Right lobe of liver (tissue), 6 donors: Measurements from ENCODE around the gene BORCS6. TPM values are rescaled to one million over a fixed set of nuclear protein-coding genes. Genes with fewer than 3 reads are reported as not detected.

Experiments
- ATAC-seq, 4 donors: fragments of 200-7000 bp; cut with Tn5 transposase; one replicate each; pipeline ENCODE4 v1.9.1; 2020; ENCODE audit warnings: mild to moderate bottlenecking in 4 of 4, moderate library complexity in 4 of 4
- DNase-seq, 3 donors: peaks; one replicate each; pipeline ENCODE4 v3.0.0-alpha.2; 2020
- H3K27ac ChIP-seq, 3 donors: fragments of 200-600 bp; one replicate each; pipeline ENCODE4 v1.8.0; 2022
- H3K27me3 ChIP-seq, 2 donors: fragments of 200-600 bp; one replicate each; pipeline ENCODE4 v1.8.0; 2022
- H3K36me3 ChIP-seq, 4 donors: fragments of 200-600 bp; sonication (generic) in 1 of 4; one replicate each; pipeline versions ENCODE4 v1.5.1 to v1.8.0; 2017 to 2022; ENCODE audit warnings: control low read depth in 1 of 4
- H3K4me1 ChIP-seq, 4 donors: fragments of 200-600 bp; sonication (generic) in 1 of 4; one replicate each; pipeline versions ENCODE4 v1.5.1 to v1.8.0; 2017 to 2022; ENCODE audit warnings: control low read depth in 1 of 4
- H3K4me3 ChIP-seq, 3 donors: fragments of 200-600 bp; one replicate each; pipeline ENCODE4 v1.8.0; 2022
- H3K9me3 ChIP-seq, 4 donors: fragments of 200-600 bp; sonication (generic) in 1 of 4; one replicate each; pipeline versions ENCODE4 v1.5.1 to v1.8.0; 2017 to 2022; ENCODE audit warnings: control low read depth in 1 of 4
- CTCF ChIP-seq, 4 donors: fragments of 200-600 bp in 3 of 4; fragments of 450-650 bp in 1 of 4; IDR thresholded peaks; one replicate each; pipeline versions ENCODE4 v1.5.1 to v1.8.0; 2016 to 2022; ENCODE audit warnings: antibody characterized with exemption in 4 of 4, mild to moderate bottlenecking in 2 of 4
- POLR2A ChIP-seq: fragments of 450-650 bp; IDR thresholded peaks from one replicate; pipeline ENCODE4 v1.6.1; 2017; ENCODE audit warnings: antibody characterized with exemption, mild to moderate bottlenecking
- WGBS: methylation state at CpG from one replicate; pipeline ENCODE4 v1.1.6; 2018; ENCODE audit warnings: low coverage, low lambda C conversion rate; ENCODE audit not compliant: insufficient coverage; ENCODE audit errors: missing lambda C conversion rate; 5-methylcytosine and 5-hydroxymethylcytosine counted together
- intact Hi-C, 2 donors: fragments of 100-400 bp; cut with DNase I; formaldehyde crosslinking; loops; one replicate each; pipeline versions ENCODE4 v1.11.2 to v1.14.1; 2022
- total RNA-seq, 6 experiments: library from RNA; depleted of rRNA in 2 of 6; stranded (reverse); fragments of >200 nt in 2 of 6; fragmentation: NEBNext Ultra II Directional in 3 of 6; extraction: Animal tissue kit (Norgen Biotek cat#: 25700) in 3 of 6; gene quantifications; one replicate each; pipeline versions ENCODE4 v1.1.0 to v1.2.4, GENCODE V29; 2016 to 2023
- donor health status: DM: no; HTN: yes; CAD: no.
- donor health status: DM: no; HTN: no; CAD: no.
- donor health status: DM: no; HTN: no; CAD: no.
- donor health status: DM: no; HTN: yes; CAD: no.
- donor health status: DM: no; HTN: yes; CAD: no.

The BORCS6 gene
- total RNA-seq, 6 experiments from 2014 or later, result 3.1 to 5.3 (median 4.2) TPM

- 1% methylated on average over 30 of the region's 44 CpGs for WGBS
- H3K4me1 ChIP-seq, result peaks cover 0 to 19% (median 3%) of the 10 kb centered on the region in 4 donors
- no peaks in the 10 kb centered on the region for H3K9me3 ChIP-seq
- TF ChIP-seq POLR2A, result peak; percentile 37
- no peak for TF ChIP-seq CTCF (IDR thresholded peaks at IDR 0.05)
- H3K27me3 ChIP-seq, result no peaks in the 10 kb centered on the region
- intact Hi-C loops, result no loop called here
- peak overlapping the region; percentile 54 to 92 (median 77) for H3K27ac ChIP-seq
- no peaks in the 10 kb centered on the region for H3K36me3 ChIP-seq
- ATAC-seq (peak; percentile 23 to 52 (median 38)), DNase-seq (peak; percentile 87 to 88 (median 87))
- peak overlapping the region; percentile 64 to 72 (median 71) for H3K4me3 ChIP-seq
Measured at GRCh38 chr17:8185582-8186445, 4.2 kb downstream of the BORCS6 start.

- TF ChIP-seq CTCF (IDR thresholded peaks at IDR 0.05), result no peak
- no peak for TF ChIP-seq POLR2A
- Histone ChIP-seq H3K4me1 (peaks cover 0 to 24% (median 4%) of the 10 kb centered on the region in 4 donors), H3K36me3 (no peaks in the 10 kb centered on the region), H3K4me3 (peak overlapping the region in 2 of 3 donors; percentile 61 to 71), H3K27ac (peak overlapping the region in 1 of 3 donors; percentile 62), H3K9me3 (no peaks in the 10 kb centered on the region), H3K27me3 (no peaks in the 10 kb centered on the region)
- WGBS, result 63% methylated on average over 15 of the region's 19 CpGs
- peak in 1 of 3 donors; percentile 14 for DNase-seq
- intact Hi-C loops, result no loop called here
- no peak for ATAC-seq
Measured at GRCh38 chr17:8176998-8177731, 12.8 kb downstream of the BORCS6 start.

- TF ChIP-seq CTCF (IDR thresholded peaks at IDR 0.05), result no peak
- no peak for TF ChIP-seq POLR2A
- WGBS, result 1% methylated on average over 13 of the region's 56 CpGs
- H3K4me3 ChIP-seq, result peak within 1 kb of the TSS; percentile 52 to 71 (median 61)
- H3K9me3 ChIP-seq, result no peaks in the 10 kb centered on the region
- H3K36me3 ChIP-seq, result no peaks in the 10 kb centered on the region
- ATAC-seq (peak; percentile 70 to 76 (median 73)), DNase-seq (peak; percentile 88 to 91 (median 90))
- H3K27me3 ChIP-seq, result no peaks in the 10 kb centered on the region
- peaks cover 0 to 24% (median 4%) of the 10 kb centered on the region in 4 donors for H3K4me1 ChIP-seq
- H3K27ac ChIP-seq, result peak within 1 kb of the TSS; percentile 17 to 79 (median 62)
- intact Hi-C loops, result no loop called here
Measured at GRCh38 chr17:8176197-8176940, 13.6 kb downstream of the BORCS6 start, which contains the start of gene TMEM107. TMEM107 (minus strand) TSS chr17:8176380; CDS start chr17:8176286, 94 bp downstream.

- Histone ChIP-seq H3K9me3 (no peaks in the 10 kb centered on the region), H3K27ac (peak overlapping the region in 2 of 3 donors; percentile 62 to 79), H3K27me3 (no peaks in the 10 kb centered on the region), H3K4me1 (peaks cover 0 to 24% (median 4%) of the 10 kb centered on the region in 4 donors), H3K36me3 (no peaks in the 10 kb centered on the region), H3K4me3 (peak overlapping the region; percentile 52 to 71 (median 61))
- peak in 2 of 4 donors; percentile 1 to 2 for ATAC-seq
- DNase-seq, result peak in 1 of 3 donors; percentile 38
- intact Hi-C loops, result no loop called here
- 0% methylated on average over 8 of the region's 11 CpGs for WGBS
- no peak for TF ChIP-seq CTCF (IDR thresholded peaks at IDR 0.05)
- TF ChIP-seq POLR2A, result no peak
Measured at GRCh38 chr17:8175795-8176196, 14.2 kb downstream of the BORCS6 start.
